ENCODE data around the gene PDP2.

Gene PDP2

GRCh38 chr16:66880288-66881013 is at the start of gene PDP2:
TSS of gene PDP2 (plus strand) at chr16:66880515. CDS start at chr16:66884285, 3,770 bp downstream.
- DNase-seq, result peak; percentile 95 to 96

GRCh38 chr16:66832190-66832589 is 48.1 kb upstream of the PDP2 start:
- no peak for DNase-seq

- no peak for DNase-seq
Observed at GRCh38 chr16:66832661-66833305, 47.5 kb upstream of the PDP2 start.

- no peak for DNase-seq
Observed at GRCh38 chr16:66834746-66835145, 45.6 kb upstream of the PDP2 start.

- no peak for DNase-seq
Observed at GRCh38 chr16:66840883-66841282, 39.4 kb upstream of the PDP2 start.

GRCh38 chr16:66841366-66841765 is 38.9 kb upstream of the PDP2 start:
- no peak for DNase-seq

GRCh38 chr16:66842765-66843164 is 37.5 kb upstream of the PDP2 start:
- no peak for DNase-seq

GRCh38 chr16:66843191-66843590 is 37.1 kb upstream of the PDP2 start:
- DNase-seq, result no peak

GRCh38 chr16:66844009-66844341 is 36.3 kb upstream of the PDP2 start:
- no peak for DNase-seq

GRCh38 chr16:66844342-66845079 is 35.8 kb upstream of the PDP2 start, which contains the start of gene CA7:
TSS of gene CA7 (plus strand) at chr16:66844414. CDS start at chr16:66844488, 74 bp downstream.
- no peak for DNase-seq

GRCh38 chr16:66845080-66845410 is 35.3 kb upstream of the PDP2 start:
- DNase-seq, result no peak

- no peak for DNase-seq
Observed at GRCh38 chr16:66845791-66846221, 34.5 kb upstream of the PDP2 start.

- DNase-seq, result no peak
Observed at GRCh38 chr16:66846266-66846665, 34.0 kb upstream of the PDP2 start.

GRCh38 chr16:66846831-66847230 is 33.5 kb upstream of the PDP2 start:
- no peak for DNase-seq

GRCh38 chr16:66847533-66848067 is 32.7 kb upstream of the PDP2 start:
- DNase-seq, result no peak

GRCh38 chr16:66848172-66848571 is 32.1 kb upstream of the PDP2 start:
- DNase-seq, result no peak

GRCh38 chr16:66849021-66849420 is 31.3 kb upstream of the PDP2 start:
- DNase-seq, result no peak

GRCh38 chr16:66849549-66849948 is 30.8 kb upstream of the PDP2 start:
- no peak for DNase-seq

- DNase-seq, result no peak
Observed at GRCh38 chr16:66850115-66850815, 30.1 kb upstream of the PDP2 start.

GRCh38 chr16:66851166-66851964 is 28.9 kb upstream of the PDP2 start:
- DNase-seq, result no peak

GRCh38 chr16:66853261-66854139 is 26.8 kb upstream of the PDP2 start:
- no peak for DNase-seq
